Fibroblast of skin of back (primary cell): ENCODE results near the gene WDR45. TPM values are rescaled to one million over a fixed set of nuclear protein-coding genes. Genes with fewer than 3 reads are reported as not detected.
"Not testable (repeated sequence)": the region's sequence is repeated elsewhere in the genome, so short reads cannot be mapped to it uniquely, and the experiment has no call there.

Source experiments
- DNase-seq: peaks from one replicate; pipeline ENCODE4 v3.0.0-alpha.2; 2013
- polyA plus RNA-seq, 2 experiments: library from polyadenylated mRNA; unstranded; fragments of 120-200 nt; gene quantifications; one replicate each; pipeline ENCODE4 v1.2.1, GENCODE V29; 2013; ENCODE audit not compliant: insufficient read length in 2 of 2

Gene WDR45
- 45.3 TPM for polyA plus RNA-seq (2013, experiment 1 of 2; ENCODE audit: insufficient read length)
- polyA plus RNA-seq (2013, experiment 2 of 2; ENCODE audit: insufficient read length) = 33.3 TPM

DNA sequence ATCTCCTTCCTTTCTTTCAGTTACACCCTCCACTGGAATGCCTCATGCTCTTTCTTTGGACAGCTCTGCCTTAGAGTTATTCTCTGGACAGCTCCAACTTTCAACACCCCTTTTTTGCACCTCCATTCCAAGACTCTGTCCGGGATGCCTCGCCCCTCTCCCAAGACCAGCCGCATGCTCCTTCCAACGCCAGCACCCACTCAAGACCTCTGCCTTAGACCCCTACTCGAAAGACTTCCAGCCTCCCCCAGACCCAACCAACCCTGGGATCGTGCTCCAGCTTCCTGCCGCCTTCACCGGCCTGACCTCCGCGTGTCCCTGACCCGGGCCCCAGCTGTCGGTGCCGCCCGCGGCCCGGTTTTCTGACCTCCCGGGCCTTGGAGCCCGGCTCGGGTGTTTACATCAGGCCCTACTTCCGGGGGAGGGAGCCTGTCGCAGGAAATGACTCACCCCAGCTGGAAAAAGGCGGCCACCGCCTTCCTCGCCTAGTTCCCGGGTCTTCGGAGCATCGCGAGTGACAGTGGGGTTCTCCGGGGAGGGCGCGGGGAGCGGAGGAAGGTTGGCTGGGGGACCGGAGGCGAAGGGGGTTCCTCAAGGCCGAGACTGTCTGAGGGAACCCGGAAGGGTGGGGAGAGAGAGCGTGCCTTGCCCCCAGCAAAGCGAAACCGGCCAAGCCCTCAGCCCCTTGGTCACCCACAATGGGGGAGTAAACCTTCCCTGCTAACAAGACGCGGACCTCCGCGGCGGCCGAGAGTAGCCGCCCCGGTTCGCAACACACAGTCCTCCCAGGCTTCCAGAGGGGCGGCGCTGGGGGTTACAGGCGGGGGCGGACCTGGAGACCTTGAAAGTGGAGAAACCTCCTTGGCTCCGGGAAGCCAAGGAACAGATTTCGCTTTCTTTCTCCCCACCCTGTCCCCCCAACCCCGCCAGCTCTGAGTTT, at the start of gene WDR45:
TSS of gene WDR45 (minus strand) at position 399 of the 940 bp plus-strand sequence. CDS start 1,792 bp downstream, outside the sequence.
- DNase-seq = peak; percentile 80

DNA sequence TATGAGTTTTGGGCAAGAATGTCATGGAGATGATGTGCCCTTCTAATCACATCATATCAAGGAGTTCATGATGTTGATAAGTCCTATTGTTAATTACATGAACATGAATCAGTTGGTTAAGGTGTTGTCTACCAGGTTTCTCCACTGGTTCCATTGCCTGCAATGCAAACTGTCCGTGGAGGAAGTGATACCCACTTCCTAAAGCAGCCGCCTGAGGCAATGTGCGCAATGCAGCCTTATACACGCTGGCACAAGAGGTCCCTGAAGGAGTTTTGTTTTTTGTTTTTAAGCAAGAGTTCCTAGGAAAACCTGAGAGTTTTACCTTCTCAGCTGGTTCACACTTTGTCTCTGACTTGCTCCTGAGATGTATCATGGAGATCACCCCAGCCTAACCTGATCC, 49.7 kb upstream of the WDR45 start:
- no peak for DNase-seq

DNA sequence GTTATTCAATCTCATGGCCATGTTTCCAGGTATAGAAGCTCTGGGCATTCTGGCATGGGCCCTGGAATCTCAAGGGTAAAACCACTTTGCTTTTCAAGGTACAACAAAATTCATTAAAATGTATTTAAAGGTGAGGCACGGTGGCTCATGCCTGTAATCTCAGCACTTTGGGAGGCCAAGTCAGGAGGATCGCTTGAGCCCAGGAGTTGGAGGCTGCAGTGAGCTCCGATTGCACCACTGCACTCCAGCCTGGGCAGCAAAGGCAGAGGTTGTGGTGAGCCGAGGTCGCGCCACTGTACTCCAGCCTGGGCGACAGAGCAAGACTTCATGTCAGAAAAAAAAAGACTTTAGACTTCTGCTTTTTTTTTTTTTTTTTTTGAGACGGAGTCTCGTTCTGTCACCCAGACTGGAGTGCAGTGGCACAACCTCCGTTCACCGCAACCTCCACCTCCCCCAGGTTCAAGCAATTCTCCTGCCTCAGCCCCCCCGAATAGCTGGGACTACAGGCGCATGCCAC, 48.1 kb upstream of the WDR45 start:
- not testable (repeated sequence) for DNase-seq

GRCh38 chrX:49122499-49122898, 42.8 kb upstream of the WDR45 start:
- no peak for DNase-seq

GRCh38 chrX:49120091-49120490, 40.4 kb upstream of the WDR45 start:
- no peak for DNase-seq

DNA sequence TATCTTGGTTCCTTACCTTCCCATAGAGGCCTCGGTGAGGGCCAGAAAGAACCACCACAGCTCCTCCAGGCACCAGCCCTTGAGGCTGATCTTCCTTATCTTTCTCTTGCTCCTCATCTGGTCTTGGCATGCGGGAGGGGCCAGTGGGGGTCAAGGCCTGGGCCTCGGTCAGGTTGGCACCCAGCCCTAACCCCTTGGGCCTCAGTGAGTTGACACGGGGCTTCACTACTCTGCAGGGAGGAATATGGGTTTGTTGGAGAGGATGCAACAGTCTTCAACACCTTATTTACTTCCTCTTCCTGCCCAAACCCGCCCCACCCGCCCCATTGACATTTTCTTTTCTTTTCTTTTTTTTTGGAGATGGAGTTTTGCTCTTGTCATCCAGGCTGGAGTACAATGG, 37.9 kb upstream of the WDR45 start:
- DNase-seq = no peak

DNA sequence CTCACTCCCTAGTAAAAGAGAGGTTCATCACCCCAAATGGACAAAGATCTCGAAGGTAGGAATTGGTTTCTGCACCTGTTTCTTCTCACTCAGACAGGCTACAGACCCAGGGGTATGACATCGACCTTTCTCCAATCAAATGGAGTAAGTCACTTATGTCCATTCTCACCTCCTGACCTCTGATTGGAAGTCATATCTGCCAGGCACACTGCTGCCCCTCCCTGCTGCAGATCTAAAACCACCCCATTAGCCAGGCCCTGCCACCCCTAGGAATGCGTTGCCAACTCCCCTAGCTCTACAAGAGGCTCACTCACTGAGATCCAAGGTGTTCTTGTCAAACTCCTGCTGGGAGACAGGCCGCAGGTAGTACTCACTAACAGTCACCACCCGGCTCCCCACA, 37.0 kb upstream of the WDR45 start:
- no peak for DNase-seq

DNA sequence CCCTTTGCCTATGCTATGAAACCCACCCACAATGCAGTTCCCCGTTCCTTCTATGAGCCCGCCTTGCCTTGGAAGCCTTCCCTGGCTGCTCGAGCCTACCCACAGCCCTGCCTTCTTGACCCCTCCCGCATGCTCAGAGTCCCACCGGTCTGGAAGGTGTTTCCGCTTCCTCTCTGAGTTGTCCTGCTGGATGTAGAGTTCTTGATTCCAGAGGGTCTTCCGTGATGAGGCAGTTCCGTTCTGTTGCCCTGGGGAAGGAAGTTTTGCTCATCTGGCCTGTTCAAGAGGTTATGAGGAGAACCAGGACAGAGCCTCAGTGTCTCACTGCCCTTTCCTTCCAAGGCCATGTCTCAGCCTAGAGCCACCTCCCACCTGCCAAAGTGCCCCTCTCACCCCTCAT, 36.4 kb upstream of the WDR45 start:
- DNase-seq = no peak

DNA sequence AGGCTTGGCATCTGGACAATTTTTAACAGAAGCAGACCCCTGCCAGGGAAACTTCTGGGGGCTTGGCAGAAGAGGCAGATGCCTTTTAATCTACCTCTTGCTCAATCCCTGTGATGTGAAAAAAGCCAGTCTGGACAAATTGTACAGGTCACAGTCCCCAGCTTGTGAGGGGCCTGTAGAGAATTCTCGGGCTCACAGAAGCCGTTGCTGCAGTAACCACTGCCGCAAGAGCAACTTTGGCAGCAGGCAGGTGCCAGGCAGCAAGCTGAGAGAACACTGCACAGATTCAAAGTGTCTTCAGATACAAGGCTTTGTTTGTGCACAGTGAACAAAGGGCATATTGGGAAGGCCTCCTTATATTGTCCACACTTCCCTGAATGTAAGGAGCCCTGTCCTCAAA, 32.1 kb upstream of the WDR45 start:
- DNase-seq = no peak

- no peak for DNase-seq
Observed at GRCh38 chrX:49110417-49110816, 30.7 kb upstream of the WDR45 start.

- no peak for DNase-seq
Observed at GRCh38 chrX:49108641-49109040, 29.0 kb upstream of the WDR45 start.

DNA sequence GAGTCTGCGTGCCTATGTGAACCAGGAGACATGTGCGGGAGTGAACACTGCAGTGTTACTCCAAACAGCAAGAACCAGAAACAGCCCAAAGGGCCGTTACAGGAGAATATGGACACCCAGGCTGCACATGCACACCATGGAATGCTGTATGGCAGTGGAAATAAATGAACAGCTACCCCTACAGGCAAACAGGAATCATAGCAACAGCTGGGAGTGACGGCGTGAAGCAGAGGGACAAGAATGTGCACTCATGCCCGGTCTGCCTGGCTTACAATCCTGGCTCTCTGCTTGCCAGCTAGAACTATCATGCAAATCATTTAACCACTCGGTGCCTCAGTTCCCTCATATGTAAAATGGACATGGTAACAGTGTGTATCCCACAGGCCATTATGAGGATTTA, 27.2 kb upstream of the WDR45 start:
- peak; percentile 35 for DNase-seq

DNA sequence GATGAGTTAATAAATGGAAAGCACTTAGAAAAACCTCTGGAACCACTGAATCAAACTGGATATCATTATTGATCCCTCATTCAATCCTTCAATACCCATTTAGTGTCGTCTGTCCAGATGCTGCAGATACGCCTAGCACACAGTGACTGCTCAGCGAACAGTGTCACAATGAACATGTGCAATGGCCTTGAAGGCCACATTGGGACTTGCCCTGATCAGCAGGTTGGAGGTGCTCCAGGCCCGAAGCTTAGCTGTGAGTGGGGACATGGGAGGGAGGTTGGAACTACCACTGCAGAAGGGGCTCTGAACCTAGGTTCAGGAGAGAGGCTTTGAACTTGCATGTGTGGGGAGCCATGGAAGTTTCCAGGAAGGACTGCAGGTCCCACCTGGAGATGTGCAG, 26.6 kb upstream of the WDR45 start:
- DNase-seq = no peak

- DNase-seq = no peak
Observed at GRCh38 chrX:49103637-49104036, 23.9 kb upstream of the WDR45 start.

DNA sequence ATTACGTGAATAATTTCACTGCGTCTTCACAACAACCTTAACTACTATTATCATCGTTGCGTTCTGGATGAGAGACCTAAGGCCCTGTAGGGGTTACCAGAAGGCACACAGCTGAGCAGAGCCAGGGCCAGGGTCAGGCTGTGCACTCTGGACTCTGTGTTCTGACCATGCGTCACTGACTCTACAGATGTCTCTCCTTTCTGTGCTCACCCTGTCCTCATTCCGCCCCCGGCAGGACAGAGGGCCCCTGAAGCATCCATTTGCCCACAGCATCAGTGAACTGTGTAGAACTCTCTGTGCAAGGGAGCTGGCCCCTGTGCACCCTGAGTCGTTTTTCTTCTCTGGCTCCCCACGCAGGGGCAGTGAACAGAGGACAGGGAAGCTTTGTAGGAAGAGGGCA, 22.5 kb upstream of the WDR45 start:
- no peak for DNase-seq

DNA sequence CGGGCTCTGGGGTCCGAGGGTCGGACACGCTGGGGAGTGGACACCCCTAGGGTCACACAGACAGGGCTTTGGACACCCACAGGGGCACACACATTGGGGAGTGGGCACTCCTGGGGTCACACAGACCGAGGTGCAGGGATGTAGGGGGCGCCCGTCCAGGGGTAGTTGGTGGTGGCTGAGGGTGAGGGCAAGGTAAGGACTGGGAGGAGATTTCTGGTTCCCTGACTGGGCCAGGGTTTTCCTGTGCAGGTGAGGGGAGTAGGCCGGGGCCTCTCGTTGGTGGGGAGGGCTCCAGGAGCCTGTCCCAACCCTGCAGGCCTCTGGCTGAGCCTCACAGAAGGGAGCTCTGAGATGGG, 21.9 kb upstream of the WDR45 start:
- DNase-seq = no peak

GRCh38 chrX:49100704-49101628, 21.3 kb upstream of the WDR45 start:
- peak; percentile 91 for DNase-seq

DNA sequence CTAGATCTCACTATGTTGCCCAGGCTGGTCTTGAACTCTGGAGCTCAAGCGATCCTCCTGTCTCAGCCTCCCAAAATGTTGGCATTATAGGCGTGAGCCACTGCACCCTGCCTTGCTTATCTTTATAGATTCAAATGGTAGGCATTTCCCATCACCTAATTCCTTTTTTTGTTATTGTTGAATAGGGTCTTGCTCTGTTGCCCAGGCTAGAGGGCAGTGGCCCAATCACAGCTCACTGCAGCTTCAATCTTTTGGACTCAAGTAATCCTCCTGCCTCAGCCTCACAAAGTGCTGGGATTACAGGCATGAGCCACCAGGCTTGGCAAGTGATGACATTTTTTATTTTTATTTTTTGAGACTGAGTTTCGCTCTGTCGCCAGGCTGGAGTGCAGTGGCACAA, 16.7 kb upstream of the WDR45 start:
- no peak for DNase-seq

DNA sequence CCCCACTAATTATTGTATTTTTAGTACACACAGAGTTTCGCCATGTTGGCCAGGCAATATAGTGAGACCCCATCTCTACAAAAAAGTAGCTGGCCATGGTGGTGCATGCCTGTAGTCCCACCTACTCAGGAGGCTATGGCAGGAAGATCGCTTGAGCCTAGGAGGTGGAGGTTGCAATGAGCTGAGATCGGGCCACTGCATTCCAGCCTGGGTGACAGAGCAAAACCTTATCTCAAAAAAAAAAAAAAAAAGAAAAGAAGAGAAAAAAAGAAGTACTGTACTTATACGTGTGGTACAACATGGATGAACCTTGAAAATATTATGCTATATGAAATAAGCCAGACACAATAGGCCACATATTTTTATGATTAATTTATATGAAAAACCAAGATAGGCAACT, 9.9 kb upstream of the WDR45 start:
- no peak for DNase-seq

GRCh38 chrX:49082271-49082871, 2.7 kb upstream of the WDR45 start:
- no peak for DNase-seq

DNA sequence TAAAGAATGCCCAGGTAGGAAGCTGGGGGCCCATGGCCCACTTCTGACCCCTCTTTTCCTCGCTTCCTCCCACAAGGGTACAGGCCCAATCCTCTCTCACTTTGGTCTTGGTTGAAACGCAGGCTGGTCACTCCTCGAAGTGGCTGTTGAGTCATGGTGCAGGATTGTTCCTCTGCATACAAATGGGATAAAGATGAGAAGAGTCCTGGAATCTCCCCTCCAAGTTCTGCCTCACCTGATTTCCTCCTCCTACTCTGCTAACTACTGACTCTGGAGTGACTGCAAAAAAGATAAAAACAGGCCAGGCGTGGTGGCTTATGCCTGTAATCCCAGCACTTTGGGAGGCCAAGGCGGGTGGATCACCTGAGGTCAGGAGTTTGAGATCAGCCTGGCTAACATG, 1.7 kb downstream of the WDR45 start:
- no peak for DNase-seq

GRCh38 chrX:49075347-49075746, 4.3 kb downstream of the WDR45 start:
- DNase-seq = no peak
